ENCODE measurements around the gene ECSCR. TPM values are rescaled to one million over a fixed set of nuclear protein-coding genes. Genes with fewer than 3 reads are reported as not detected.

ECSCR gene
- total RNA-seq, 2 donors from 2014 or later, result not detected

DNA sequence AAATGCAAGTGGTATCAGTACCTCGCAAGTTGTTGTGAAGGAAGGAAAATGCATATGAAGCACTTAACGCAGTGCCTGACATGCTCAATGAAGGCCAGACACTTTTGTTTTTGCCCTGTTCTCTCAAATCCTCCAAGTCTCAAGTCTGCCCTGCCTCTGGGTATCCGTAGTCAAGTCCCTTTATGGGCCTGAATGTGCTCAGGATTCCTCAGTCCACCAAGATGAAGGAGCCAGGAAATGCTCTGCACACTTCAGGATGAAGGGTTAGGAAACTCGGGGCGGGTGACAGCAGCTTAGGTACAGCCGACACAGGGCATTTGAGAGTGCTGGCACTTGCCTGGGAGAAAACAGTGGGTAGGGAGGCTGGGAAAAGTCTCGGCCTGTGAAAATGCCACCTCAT, 1.4 kb downstream of the ECSCR start:
- ATAC-seq (no peak), DNase-seq (ENCODE audit: low spot score) (no peak)
- Mint-ChIP-seq H3K4me1 (ENCODE audit: low read depth in 2 of 2) (peaks cover 31 to 35% of the 10 kb centered on the region in 2 donors), H3K27ac (peak overlapping the region; percentile 70 to 95), H3K36me3 (no peaks in the 10 kb centered on the region), H3K27me3 (no peaks in the 10 kb centered on the region), H3K4me3 (no peak overlapping the region), H3K9me3 (no peaks in the 10 kb centered on the region)

GRCh38 chr5:139460455-139460854, 2.1 kb downstream of the ECSCR start:
- peak overlapping the region; percentile 91 for H3K4me3 Mint-ChIP-seq
- H3K27me3 Mint-ChIP-seq, result no peaks in the 10 kb centered on the region
- H3K36me3 Mint-ChIP-seq, result no peaks in the 10 kb centered on the region
- DNase-seq (ENCODE audit: low spot score) (no peak), ATAC-seq (no peak)
- no peaks in the 10 kb centered on the region for H3K9me3 Mint-ChIP-seq
- peak overlapping the region; percentile 70 to 95 for H3K27ac Mint-ChIP-seq
- peaks cover 31 to 36% of the 10 kb centered on the region in 2 donors for H3K4me1 Mint-ChIP-seq (ENCODE audit: low read depth in 2 of 2)

DNA sequence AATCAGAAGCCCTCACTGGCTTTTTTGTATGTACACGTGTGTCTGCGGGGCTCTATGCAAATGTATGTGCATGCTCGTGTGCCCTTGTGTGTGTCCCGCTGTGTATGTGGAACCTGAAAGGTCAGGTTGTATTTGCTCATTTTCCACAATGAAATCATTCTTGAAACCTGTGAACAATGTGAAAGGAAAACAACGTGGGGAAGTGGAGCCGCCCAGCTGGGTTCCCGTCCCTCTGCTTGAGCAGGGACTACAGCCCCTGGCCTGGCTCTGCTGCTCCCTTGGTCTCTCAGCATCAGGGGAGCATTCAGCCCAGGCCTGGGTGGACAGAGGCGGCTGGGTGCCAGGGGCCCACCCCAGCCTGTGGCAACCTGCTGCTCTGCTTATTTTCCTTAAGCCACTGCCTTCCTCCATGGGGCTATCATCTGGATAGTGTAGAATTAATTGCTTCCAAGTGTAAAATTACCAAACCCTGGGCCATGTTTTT, 3.0 kb downstream of the ECSCR start:
- Mint-ChIP-seq H3K27ac (peak overlapping the region; percentile 86 to 95), H3K4me3 (peak overlapping the region; percentile 91), H3K9me3 (no peaks in the 10 kb centered on the region), H3K4me1 (ENCODE audit: low read depth in 2 of 2) (peaks cover 39 to 45% of the 10 kb centered on the region in 2 donors), H3K36me3 (no peaks in the 10 kb centered on the region), H3K27me3 (no peaks in the 10 kb centered on the region)
- ATAC-seq (no peak), DNase-seq (ENCODE audit: low spot score) (no peak)

DNA sequence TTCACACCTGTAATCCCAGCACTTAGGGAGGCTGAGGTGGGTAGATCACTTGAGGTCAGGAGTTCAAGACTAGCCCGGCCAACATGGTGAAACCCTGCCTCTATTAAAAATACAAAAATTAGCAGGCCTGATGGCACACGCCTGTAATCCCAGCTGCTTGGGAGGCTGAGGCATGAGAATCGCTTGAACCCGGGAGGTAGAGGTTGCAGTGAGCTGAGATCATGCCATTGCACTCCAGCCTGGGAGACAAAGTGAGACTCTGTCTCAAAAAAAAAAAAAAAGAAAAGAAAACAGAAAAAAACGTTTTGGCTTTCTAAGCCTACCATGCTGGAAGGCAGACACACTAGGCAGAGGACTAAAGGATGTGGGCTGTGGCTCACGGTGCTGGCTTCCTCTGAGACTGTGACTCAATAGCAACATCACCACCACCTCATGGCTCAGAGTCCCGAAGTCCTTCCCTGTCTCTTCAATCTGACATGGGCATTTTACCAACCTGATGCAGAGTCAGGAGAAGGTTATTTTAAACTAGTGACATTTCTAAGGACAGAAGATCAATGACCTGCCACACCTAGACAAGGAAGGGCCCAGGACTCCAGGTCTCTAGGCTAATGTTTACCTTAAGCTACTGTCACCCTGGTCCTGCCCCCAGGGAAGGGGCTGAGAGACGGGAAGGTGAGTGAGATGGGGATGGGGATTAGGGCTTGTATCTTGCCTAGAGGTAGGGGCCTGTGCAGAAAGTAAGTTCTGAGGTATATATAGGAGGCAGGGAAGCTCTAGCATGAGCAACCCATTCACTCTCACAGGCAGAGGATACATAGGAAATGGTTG, 3.7 kb downstream of the ECSCR start:
- ATAC-seq (peak; percentile 95), DNase-seq (ENCODE audit: low spot score) (peak; percentile 87)
- H3K27ac Mint-ChIP-seq, result peak overlapping the region; percentile 86 to 95
- H3K27me3 Mint-ChIP-seq, result no peaks in the 10 kb centered on the region
- no peaks in the 10 kb centered on the region for H3K9me3 Mint-ChIP-seq
- H3K36me3 Mint-ChIP-seq, result no peaks in the 10 kb centered on the region
- H3K4me1 Mint-ChIP-seq (ENCODE audit: low read depth in 2 of 2), result peaks cover 46 to 52% of the 10 kb centered on the region in 2 donors
- H3K4me3 Mint-ChIP-seq, result peak overlapping the region; percentile 91

- peak in 1 of 2 donors; percentile 31 for ATAC-seq
- H3K4me1 Mint-ChIP-seq (ENCODE audit: low read depth in 2 of 2), result peaks cover 49 to 56% of the 10 kb centered on the region in 2 donors
- no peak for DNase-seq (ENCODE audit: low spot score)
- peak overlapping the region; percentile 34 for H3K4me3 Mint-ChIP-seq
- peak overlapping the region; percentile 86 to 95 for H3K27ac Mint-ChIP-seq
- H3K36me3 Mint-ChIP-seq, result no peaks in the 10 kb centered on the region
- H3K9me3 Mint-ChIP-seq, result no peaks in the 10 kb centered on the region
- no peaks in the 10 kb centered on the region for H3K27me3 Mint-ChIP-seq
Observed at GRCh38 chr5:139457653-139458306, 4.8 kb downstream of the ECSCR start.

GRCh38 chr5:139457241-139457640, 5.3 kb downstream of the ECSCR start:
- Mint-ChIP-seq H3K4me3 (peak overlapping the region; percentile 34), H3K36me3 (no peaks in the 10 kb centered on the region), H3K9me3 (no peaks in the 10 kb centered on the region), H3K27me3 (no peaks in the 10 kb centered on the region), H3K4me1 (ENCODE audit: low read depth in 2 of 2) (peaks cover 49 to 56% of the 10 kb centered on the region in 2 donors), H3K27ac (peak overlapping the region; percentile 17 to 86)
- ATAC-seq, result no peak
- DNase-seq (ENCODE audit: low spot score), result no peak

DNA sequence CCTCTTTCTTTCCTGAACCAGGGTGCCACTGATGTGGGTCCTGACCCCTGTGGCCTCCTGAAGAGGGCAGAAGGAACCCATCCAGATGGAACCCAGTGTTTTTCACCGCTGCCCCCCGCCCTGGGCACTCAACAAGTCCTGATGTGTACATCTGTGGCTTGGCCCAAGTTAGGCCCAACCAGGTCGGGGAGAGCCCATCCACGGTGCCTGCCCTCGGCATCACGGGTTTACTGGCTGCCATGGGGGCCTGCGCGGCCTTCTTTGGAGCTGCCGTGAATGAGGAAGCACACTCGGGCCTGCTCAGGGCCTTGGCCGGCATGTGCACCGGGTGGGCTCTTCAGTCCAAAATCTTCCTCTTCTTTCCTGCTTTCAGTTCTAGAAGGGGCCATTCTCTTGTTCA, 5.8 kb downstream of the ECSCR start:
- no peak for DNase-seq (ENCODE audit: low spot score)
- Mint-ChIP-seq H3K36me3 (no peaks in the 10 kb centered on the region), H3K27me3 (no peaks in the 10 kb centered on the region), H3K4me1 (ENCODE audit: low read depth in 2 of 2) (peaks cover 49 to 54% of the 10 kb centered on the region in 2 donors), H3K27ac (peak overlapping the region; percentile 17 to 86), H3K9me3 (no peaks in the 10 kb centered on the region), H3K4me3 (no peak overlapping the region)
- ATAC-seq, result no peak

DNA sequence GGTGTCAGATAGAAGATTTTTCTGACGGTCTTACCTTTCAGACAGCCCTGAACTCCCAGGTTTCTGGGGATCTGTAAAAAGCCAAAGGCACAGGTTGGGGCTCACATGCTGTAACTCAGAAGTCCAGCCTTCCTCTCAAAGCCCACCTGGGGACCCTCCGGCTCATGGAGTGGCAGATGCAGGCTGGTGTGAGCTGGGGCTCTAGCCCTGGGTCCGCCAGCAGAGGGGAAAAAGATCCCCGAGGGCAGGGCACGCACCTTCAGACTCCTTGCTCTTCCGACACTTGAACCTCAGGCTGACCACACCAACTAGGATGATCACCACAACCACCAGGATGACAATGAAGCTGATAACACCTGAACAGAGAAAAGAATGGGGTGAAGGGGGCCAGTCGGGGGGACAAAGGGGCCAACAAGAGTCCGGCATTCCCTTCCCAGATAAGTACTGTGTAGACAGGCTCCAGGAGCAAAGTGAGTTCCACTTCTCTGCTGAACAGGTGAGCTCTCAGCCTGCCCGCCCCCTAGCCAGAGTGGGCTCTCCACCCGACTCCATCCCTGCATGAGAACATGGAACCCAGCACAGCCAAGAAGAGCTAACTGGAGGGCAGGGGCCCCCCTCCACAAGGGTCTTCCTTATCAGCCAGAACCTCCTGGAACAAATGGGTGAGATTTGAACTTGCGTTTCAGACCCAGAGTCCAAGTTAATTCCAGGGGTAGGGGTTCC, 7.8 kb downstream of the ECSCR start:
- H3K27me3 Mint-ChIP-seq, result no peaks in the 10 kb centered on the region
- H3K27ac Mint-ChIP-seq, result peak overlapping the region; percentile 17 to 50
- H3K4me1 Mint-ChIP-seq (ENCODE audit: low read depth in 2 of 2), result peaks cover 41 to 47% of the 10 kb centered on the region in 2 donors
- no peaks in the 10 kb centered on the region for H3K36me3 Mint-ChIP-seq
- ATAC-seq, result no peak
- H3K4me3 Mint-ChIP-seq, result peak overlapping the region; percentile 47
- no peak for DNase-seq (ENCODE audit: low spot score)
- H3K9me3 Mint-ChIP-seq, result no peaks in the 10 kb centered on the region

DNA sequence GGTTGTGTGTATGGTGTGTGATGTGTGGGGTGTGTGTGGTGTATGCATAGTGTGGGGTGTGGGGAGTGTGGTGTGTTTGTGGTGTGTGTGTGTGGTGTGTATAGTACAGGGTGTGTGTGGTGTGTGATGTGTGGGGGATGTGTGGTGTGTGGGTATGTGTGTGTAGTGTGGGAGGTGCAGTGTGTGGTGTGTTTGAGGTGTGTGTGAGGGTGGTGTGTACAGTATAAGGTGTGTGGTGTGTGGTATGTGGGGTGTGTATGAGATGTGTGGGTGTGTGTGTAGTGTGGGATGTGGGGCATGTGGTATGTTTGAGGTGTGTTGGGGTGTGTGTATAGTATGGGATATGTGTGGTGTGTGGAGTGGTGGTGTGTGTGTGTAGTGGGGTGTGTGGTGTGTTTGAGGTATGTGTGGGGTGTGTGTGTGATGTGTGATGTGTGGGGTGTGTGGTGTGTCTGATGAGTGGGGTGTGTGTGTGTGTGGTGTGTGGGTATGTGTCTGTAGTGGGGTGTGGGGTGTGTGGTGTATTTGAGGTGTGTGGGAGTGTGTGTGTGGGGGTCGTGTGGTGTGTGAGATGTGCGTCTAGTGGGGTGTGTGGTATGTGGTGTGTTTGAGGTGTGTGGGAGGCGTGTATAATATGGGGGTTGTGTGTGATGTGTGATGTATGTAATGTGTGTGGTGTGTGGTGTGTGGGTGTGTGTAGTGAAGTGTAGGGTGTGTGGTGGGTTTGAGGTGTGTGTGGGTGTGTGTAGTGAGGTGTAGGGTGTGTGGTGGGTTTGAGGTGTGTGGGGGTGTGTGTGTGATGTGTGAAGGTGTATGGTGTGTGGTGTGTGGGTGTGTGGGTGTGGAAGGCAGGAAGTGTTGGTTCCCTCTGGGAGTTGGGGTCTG, 8.6 kb downstream of the ECSCR start:
- DNase-seq (ENCODE audit: low spot score) (no peak), ATAC-seq (peak; percentile 26 to 54)
- H3K27me3 Mint-ChIP-seq, result no peaks in the 10 kb centered on the region
- H3K4me3 Mint-ChIP-seq, result peak overlapping the region; percentile 47
- no peaks in the 10 kb centered on the region for H3K36me3 Mint-ChIP-seq
- peaks cover 36 to 41% of the 10 kb centered on the region in 2 donors for H3K4me1 Mint-ChIP-seq (ENCODE audit: low read depth in 2 of 2)
- peak overlapping the region; percentile 17 to 50 for H3K27ac Mint-ChIP-seq
- H3K9me3 Mint-ChIP-seq, result no peaks in the 10 kb centered on the region

DNA sequence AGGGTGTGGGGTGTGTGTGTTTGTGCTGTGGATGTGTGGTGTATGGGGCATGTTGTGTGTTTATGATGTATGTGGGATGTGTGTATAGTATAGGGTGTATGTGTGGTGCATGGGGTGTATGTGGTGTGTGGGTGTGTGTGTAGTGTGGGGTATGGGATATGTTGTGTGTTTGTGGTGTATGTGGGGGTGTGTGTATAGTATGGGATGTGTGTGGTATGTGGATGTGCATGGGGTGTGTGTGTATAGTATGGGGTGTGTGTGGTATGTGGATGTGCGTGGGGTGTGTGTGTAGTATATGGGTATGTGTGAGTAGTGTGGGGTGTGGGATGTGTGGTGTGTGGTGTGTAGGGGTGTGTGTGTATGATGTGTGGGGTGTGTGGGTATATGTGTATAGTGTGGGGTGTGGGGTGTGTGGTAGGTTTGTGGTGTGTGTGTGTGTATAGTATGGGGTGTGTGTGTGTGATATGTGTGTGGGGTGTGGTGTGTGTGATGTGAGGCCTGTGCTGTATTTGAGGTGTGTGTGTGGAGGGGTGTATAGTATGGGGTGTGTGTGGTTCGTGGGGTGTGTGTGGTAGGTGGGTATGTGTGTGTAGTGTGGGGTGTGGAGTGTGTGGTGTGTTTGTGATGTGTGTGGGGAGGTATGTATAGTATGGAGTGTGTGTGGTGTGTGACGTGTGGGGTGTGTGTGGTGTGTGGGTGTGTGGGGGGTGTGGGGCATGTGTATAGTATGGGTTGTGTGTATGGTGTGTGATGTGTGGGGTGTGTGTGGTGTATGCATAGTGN, 10.5 kb downstream of the ECSCR start:
- Mint-ChIP-seq H3K27me3 (peaks cover 0 to 2% of the 10 kb centered on the region in 2 donors), H3K27ac (no peak overlapping the region), H3K4me3 (no peak overlapping the region), H3K36me3 (peaks cover 2% of the 10 kb centered on the region), H3K4me1 (ENCODE audit: low read depth in 2 of 2) (peaks cover 40 to 42% of the 10 kb centered on the region in 2 donors), H3K9me3 (no peaks in the 10 kb centered on the region)
- ATAC-seq, result peak; percentile 7 to 34
- DNase-seq (ENCODE audit: low spot score), result no peak

DNA sequence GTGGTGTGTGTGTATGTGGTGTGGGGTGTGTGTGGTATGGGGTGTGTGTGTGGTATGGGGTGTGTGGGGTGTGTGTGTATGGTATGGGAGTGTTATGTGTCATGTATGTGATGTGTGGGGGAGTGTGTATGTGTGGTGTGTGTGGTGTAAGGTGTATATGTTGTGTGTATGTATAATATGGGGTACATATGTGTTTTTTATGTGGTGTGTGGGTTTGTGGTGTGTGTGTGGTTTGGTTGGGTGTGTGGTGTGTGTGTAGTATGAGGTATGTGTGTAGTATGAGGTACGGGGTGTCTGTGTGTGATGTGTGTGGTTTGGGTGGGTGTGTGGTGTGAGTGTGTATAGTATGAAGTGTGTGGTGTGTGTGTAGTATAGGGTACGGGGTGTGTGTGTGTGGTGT, 11.4 kb downstream of the ECSCR start:
- H3K36me3 Mint-ChIP-seq, result peaks cover 6% of the 10 kb centered on the region
- peaks cover 0 to 7% of the 10 kb centered on the region in 2 donors for H3K27me3 Mint-ChIP-seq

More for the DNA sequence above, 11.4 kb downstream of the ECSCR start:
- no peak overlapping the region for H3K27ac Mint-ChIP-seq
- H3K4me1 Mint-ChIP-seq (ENCODE audit: low read depth in 2 of 2), result peaks cover 43 to 48% of the 10 kb centered on the region in 2 donors
- ATAC-seq, result peak in 1 of 2 donors; percentile 10
- DNase-seq (ENCODE audit: low spot score), result no peak
- no peaks in the 10 kb centered on the region for H3K9me3 Mint-ChIP-seq
- no peak overlapping the region for H3K4me3 Mint-ChIP-seq

Data from natural killer cell treated with Interleukin-12 subunit alpha and Interleukin-12 subunit beta and Interleukin-15 and Interleukin-18, amount 100 ng/mL, for 72 hours (primary cell).